Breast epithelium (tissue), 4 donors: ENCODE results near the gene LSG1. TPM values are rescaled to one million over a fixed set of nuclear protein-coding genes. Genes with fewer than 3 reads are reported as not detected.

Experiments used
- DNase-seq, 2 donors: peaks; one replicate each; pipeline ENCODE4 v3.0.0-alpha.2; 2019; ENCODE audit warnings: low spot score in 2 of 2
- H3K27ac ChIP-seq, 2 donors: fragments of 200-600 bp; sonication (generic) in 1 of 2; one replicate each; pipeline ENCODE4 v1.5.1; 2016 to 2019; ENCODE audit warnings: mild to moderate bottlenecking in 1 of 2
- H3K27me3 ChIP-seq, 2 donors: fragments of 200-600 bp; sonication (generic) in 1 of 2; one replicate each; pipeline versions ENCODE4 v1.5.1 to v1.6.0; 2017 to 2019; ENCODE audit warnings: control low read depth in 1 of 2, mild to moderate bottlenecking in 1 of 2
- H3K36me3 ChIP-seq: fragments of 200-600 bp; one replicate; pipeline ENCODE4 v1.5.1; 2019
- H3K4me1 ChIP-seq, 2 donors: fragments of 200-600 bp; sonication (generic); one replicate each; pipeline ENCODE4 v1.5.1; 2016 to 2019; ENCODE audit warnings: control low read depth in 1 of 2
- H3K4me3 ChIP-seq, 3 donors: fragments of 200-600 bp; sonication (generic); 1 replicate in 2 of 3; 2 replicates in 1 of 3; pipeline ENCODE4 v1.5.1; 2016 to 2019; ENCODE audit warnings: mild to moderate bottlenecking in 3 of 3, moderate library complexity in 2 of 3
- H3K9me3 ChIP-seq, 2 donors: fragments of 200-600 bp; sonication (generic) in 1 of 2; one replicate each; pipeline ENCODE4 v1.5.1; 2016 to 2019; ENCODE audit warnings: control low read depth in 1 of 2
- CTCF ChIP-seq, 3 donors: fragments of 450-650 bp; IDR thresholded peaks; one replicate each; pipeline ENCODE4 v1.5.1; 2016 to 2017; ENCODE audit warnings: antibody characterized with exemption in 3 of 3, mild to moderate bottlenecking in 3 of 3, moderate library complexity in 3 of 3
- POLR2A ChIP-seq: fragments of 450-650 bp; IDR thresholded peaks from one replicate; pipeline ENCODE4 v1.6.1; 2016; ENCODE audit warnings: antibody characterized with exemption, mild to moderate bottlenecking, moderate library complexity
- POLR2AphosphoS5 ChIP-seq, 3 donors: sonication (generic); formaldehyde crosslinking; IDR thresholded peaks; one replicate each; pipeline ENCODE4 v1.6.1; 2017; ENCODE audit warnings: antibody characterized with exemption in 3 of 3
- intact Hi-C: fragments of 100-400 bp; cut with DNase I; formaldehyde crosslinking; loops from one replicate; pipeline ENCODE4 v1.15.1; 2023; ENCODE audit warnings: low total_unique reads
- total RNA-seq, 3 donors: library from RNA; depleted of rRNA; stranded (reverse); fragments of >200 nt; gene quantifications; one replicate each; pipeline ENCODE4 v1.1.0, GENCODE V29; 2016

Gene LSG1
- total RNA-seq, 3 donors from 2014 or later: 34.9 to 62.3 (median 57.0) TPM

DNA sequence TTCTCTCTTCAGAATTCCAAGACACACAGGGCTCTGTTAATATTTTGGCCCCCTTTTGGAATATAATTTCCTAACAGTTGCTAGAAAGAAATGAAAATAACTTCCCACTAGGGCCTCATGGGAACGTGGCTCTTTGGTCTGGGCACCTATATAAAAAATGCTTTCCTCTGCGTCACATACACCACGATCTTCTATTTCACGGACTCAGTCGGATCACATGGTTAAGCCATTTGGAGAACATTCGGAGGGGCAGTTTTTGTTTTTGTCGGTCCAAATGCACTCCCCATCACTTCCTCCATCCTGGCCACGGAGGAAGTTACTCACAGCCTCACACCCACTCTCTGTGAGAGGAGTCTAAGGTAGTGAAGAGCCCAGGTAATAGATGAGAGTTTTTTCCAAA, 59.8 kb downstream of the LSG1 start:
- H3K27me3 ChIP-seq: no peaks in the 10 kb centered on the region
- H3K9me3 ChIP-seq: no peaks in the 10 kb centered on the region
- no peak for DNase-seq
- H3K36me3 ChIP-seq: no peaks in the 10 kb centered on the region
- intact Hi-C loops: no loop called here
- H3K27ac ChIP-seq: no peak overlapping the region
- no peaks in the 10 kb centered on the region for H3K4me1 ChIP-seq
- no peak overlapping the region for H3K4me3 ChIP-seq
- no peak for TF ChIP-seq POLR2A
- no peak for TF ChIP-seq CTCF (IDR thresholded peaks at IDR 0.05)
- no peak for TF ChIP-seq POLR2AphosphoS5 (IDR thresholded peaks at IDR 0.05)

GRCh38 chr3:194610689-194611088, 61.3 kb downstream of the LSG1 start:
- TF ChIP-seq POLR2A (no peak), POLR2AphosphoS5 (IDR thresholded peaks at IDR 0.05) (no peak), CTCF (IDR thresholded peaks at IDR 0.05) (no peak)
- DNase-seq: no peak
- Histone ChIP-seq H3K27ac (no peak overlapping the region), H3K36me3 (no peaks in the 10 kb centered on the region), H3K27me3 (no peaks in the 10 kb centered on the region), H3K9me3 (no peaks in the 10 kb centered on the region), H3K4me1 (no peaks in the 10 kb centered on the region), H3K4me3 (no peak overlapping the region)
- intact Hi-C loops: no loop called here

DNA sequence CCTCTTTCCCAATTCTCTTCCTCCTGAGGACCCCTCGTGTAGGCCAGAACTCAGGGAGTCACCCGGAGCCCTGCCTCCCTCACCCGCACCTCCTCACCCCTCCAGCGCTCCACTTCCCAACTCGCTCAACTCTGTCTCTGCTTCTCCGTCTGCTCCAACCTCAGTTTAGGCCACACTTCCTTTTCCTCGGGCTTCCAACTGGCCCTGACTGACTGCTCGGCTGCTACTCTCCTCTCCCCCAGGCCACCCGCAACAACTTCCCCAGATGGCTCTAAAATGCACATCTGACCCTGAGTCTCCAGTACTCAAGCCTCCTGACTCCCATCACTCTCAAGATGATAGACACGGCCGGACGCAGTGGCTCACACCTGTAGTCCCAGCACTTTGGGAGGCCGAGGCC, 62.4 kb downstream of the LSG1 start:
- Histone ChIP-seq H3K27ac (no peak overlapping the region), H3K36me3 (no peaks in the 10 kb centered on the region), H3K9me3 (no peaks in the 10 kb centered on the region), H3K4me3 (no peak overlapping the region), H3K4me1 (no peaks in the 10 kb centered on the region), H3K27me3 (no peaks in the 10 kb centered on the region)
- no peak for TF ChIP-seq POLR2A
- no peak for TF ChIP-seq POLR2AphosphoS5 (IDR thresholded peaks at IDR 0.05)
- TF ChIP-seq CTCF (IDR thresholded peaks at IDR 0.05): no peak
- DNase-seq: no peak
- intact Hi-C loops: no loop called here

GRCh38 chr3:194608981-194609380, 63.0 kb downstream of the LSG1 start:
- no peak overlapping the region for H3K27ac ChIP-seq
- H3K27me3 ChIP-seq: no peaks in the 10 kb centered on the region
- no peak for DNase-seq
- no peaks in the 10 kb centered on the region for H3K9me3 ChIP-seq
- no peaks in the 10 kb centered on the region for H3K4me1 ChIP-seq
- H3K4me3 ChIP-seq: no peak overlapping the region
- H3K36me3 ChIP-seq: no peaks in the 10 kb centered on the region
- TF ChIP-seq POLR2A: no peak
- no peak for TF ChIP-seq CTCF (IDR thresholded peaks at IDR 0.05)
- no peak for TF ChIP-seq POLR2AphosphoS5 (IDR thresholded peaks at IDR 0.05)
- intact Hi-C loops: no loop called here

- H3K4me3 ChIP-seq: no peak overlapping the region
- no peak overlapping the region for H3K27ac ChIP-seq
- intact Hi-C loops: no loop called here
- no peak for DNase-seq
- TF ChIP-seq POLR2AphosphoS5 (IDR thresholded peaks at IDR 0.05): no peak
- no peak for TF ChIP-seq POLR2A
- TF ChIP-seq CTCF (IDR thresholded peaks at IDR 0.05): no peak
- H3K27me3 ChIP-seq: no peaks in the 10 kb centered on the region
- no peaks in the 10 kb centered on the region for H3K4me1 ChIP-seq
- no peaks in the 10 kb centered on the region for H3K9me3 ChIP-seq
- H3K36me3 ChIP-seq: no peaks in the 10 kb centered on the region
Observed at GRCh38 chr3:194607592-194608389, 64.2 kb downstream of the LSG1 start.
